SK-N-SH (cell line): ENCODE results near the gene DENND5A.

Source experiments
- CTCF ChIP-seq: fragments of 200-600 bp; sonication (generic); IDR thresholded peaks from 2 replicates; pipeline ENCODE4 v1.6.1; 2017; ENCODE audit warnings: antibody characterized with exemption, mild to moderate bottlenecking, moderate library complexity
- FOXM1 ChIP-seq: IDR thresholded peaks from 2 replicates; pipeline ENCODE4 v1.4.0; 2012; ENCODE audit warnings: low read depth, mild to moderate bottlenecking
- MAX ChIP-seq: IDR thresholded peaks from 2 replicates; pipeline ENCODE4 v1.4.0; 2012; ENCODE audit warnings: low read depth
- POLR2AphosphoS5 ChIP-seq: IDR thresholded peaks from 2 replicates; pipeline ENCODE4 v1.6.1; 2012; ENCODE audit warnings: low read depth, low read length
- USF2 ChIP-seq: fragments of 150-350 bp; IDR thresholded peaks from 2 replicates; pipeline ENCODE4 v1.6.1; 2017; ENCODE audit warnings: antibody characterized with exemption, low read length, low read depth, borderline replicate concordance

- TF ChIP-seq POLR2AphosphoS5 (no peak), CTCF (no peak), FOXM1 (no peak), MAX (no peak), USF2 (no peak)
These were observed 119.9 kb downstream of the DENND5A start for GRCh38 chr11:9145283-9145682.
